ENCODE data around the gene EXOSC2. TPM values are rescaled to one million over a fixed set of nuclear protein-coding genes. Genes with fewer than 3 reads are reported as not detected.

Gene EXOSC2
- total and polyA plus RNA-seq, 2 experiments from 2014 or later: 31.0 to 47.4 TPM

GRCh38 chr9:130662970-130663257, 30.7 kb upstream of the EXOSC2 start:
- Histone ChIP-seq H3K27me3 (peaks cover 100% of the 10 kb centered on the region), H3K4me1 (ENCODE audit: low read depth) (peaks cover 4% of the 10 kb centered on the region), H3K27ac (no peak overlapping the region), H3K36me3 (no peaks in the 10 kb centered on the region), H3K9me3 (ENCODE audit: low read depth) (no peaks in the 10 kb centered on the region), H3K4me3 (no peak overlapping the region)
- TF ChIP-seq CTCF (IDR thresholded peaks at IDR 0.05; ENCODE audit: low read depth, low read length): no peak
- no peak for DNase-seq (ENCODE audit: low read depth in 1 of 2, low spot score in 1 of 2)

DNA sequence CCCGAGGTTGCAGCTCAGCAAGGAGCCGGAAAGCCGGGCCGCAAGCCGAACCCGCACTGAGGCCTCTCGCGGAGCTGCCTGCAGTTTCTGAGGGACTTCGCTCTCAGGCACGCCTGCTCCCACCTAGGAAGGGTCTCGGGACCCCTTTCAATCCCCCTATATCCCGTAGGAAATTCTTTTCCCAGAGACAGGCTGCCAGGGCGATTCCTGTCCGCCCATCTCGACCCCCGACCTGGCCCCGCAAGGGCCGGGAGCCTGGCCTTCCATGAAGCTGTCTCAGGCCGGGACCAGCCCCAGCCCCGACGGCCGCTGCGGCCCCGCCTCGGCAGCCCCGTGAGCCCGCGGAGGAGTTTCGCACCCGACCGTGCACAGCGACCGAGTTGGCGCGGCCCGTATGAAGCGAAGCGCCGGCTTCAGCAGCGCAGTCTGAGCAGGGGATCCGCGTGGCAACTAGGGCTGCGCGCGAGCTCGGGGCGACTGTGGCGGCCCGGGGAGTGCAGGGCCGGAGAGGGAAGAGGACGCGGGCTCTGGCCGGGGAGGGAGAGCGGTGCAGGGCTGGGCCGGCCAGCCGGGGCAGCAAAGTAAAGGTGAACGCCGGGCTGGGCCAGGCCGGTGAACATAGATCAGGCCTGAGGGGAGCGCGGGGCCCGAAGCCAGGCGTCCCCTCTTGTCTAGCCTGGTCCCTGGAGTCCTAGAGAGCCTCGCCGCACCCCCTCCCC, 30.2 kb upstream of the EXOSC2 start:
- H3K4me1 ChIP-seq (ENCODE audit: low read depth): peaks cover 4% of the 10 kb centered on the region
- H3K27me3 ChIP-seq: peaks cover 100% of the 10 kb centered on the region
- H3K36me3 ChIP-seq: no peaks in the 10 kb centered on the region
- H3K27ac ChIP-seq: no peak overlapping the region
- no peaks in the 10 kb centered on the region for H3K9me3 ChIP-seq (ENCODE audit: low read depth)
- H3K4me3 ChIP-seq: no peak overlapping the region
- DNase-seq (ENCODE audit: low read depth in 1 of 2, low spot score in 1 of 2): no peak
- no peak for TF ChIP-seq CTCF (IDR thresholded peaks at IDR 0.05; ENCODE audit: low read depth, low read length)

DNA sequence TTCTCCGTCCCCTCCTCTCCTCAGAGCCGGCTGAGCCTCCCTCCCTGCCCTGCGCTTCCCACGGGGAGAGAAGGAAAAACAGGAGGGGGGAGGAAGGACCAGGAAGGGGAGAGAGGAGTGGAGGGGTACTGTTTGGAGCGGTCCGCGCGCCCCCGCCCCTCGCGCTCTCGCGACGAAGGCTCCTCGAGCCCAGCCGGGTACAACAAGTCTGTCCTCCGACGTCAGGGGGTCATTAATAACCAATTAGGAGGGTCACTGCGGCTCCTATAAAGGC, 29.7 kb upstream of the EXOSC2 start:
- H3K4me1 ChIP-seq (ENCODE audit: low read depth): peaks cover 4% of the 10 kb centered on the region
- no peak overlapping the region for H3K27ac ChIP-seq
- H3K9me3 ChIP-seq (ENCODE audit: low read depth): no peaks in the 10 kb centered on the region
- peaks cover 100% of the 10 kb centered on the region for H3K27me3 ChIP-seq
- DNase-seq (ENCODE audit: low read depth in 1 of 2, low spot score in 1 of 2): no peak
- no peak overlapping the region for H3K4me3 ChIP-seq
- no peak for TF ChIP-seq CTCF (IDR thresholded peaks at IDR 0.05; ENCODE audit: low read depth, low read length)
- H3K36me3 ChIP-seq: no peaks in the 10 kb centered on the region

GRCh38 chr9:130664251-130665028, 29.1 kb upstream of the EXOSC2 start, which contains the start of gene PRDM12:
Gene PRDM12 (plus strand): TSS chr9:130664594. CDS start chr9:130664654, 60 bp downstream.
- Histone ChIP-seq H3K4me3 (no peak within 1 kb of the TSS), H3K27ac (no peak within 1 kb of the TSS), H3K4me1 (ENCODE audit: low read depth) (peaks cover 4% of the 10 kb centered on the region), H3K9me3 (ENCODE audit: low read depth) (no peaks in the 10 kb centered on the region), H3K36me3 (no peaks in the 10 kb centered on the region), H3K27me3 (peaks cover 100% of the 10 kb centered on the region)
- DNase-seq (ENCODE audit: low read depth in 1 of 2, low spot score in 1 of 2): no peak
- no peak for TF ChIP-seq CTCF (IDR thresholded peaks at IDR 0.05; ENCODE audit: low read depth, low read length)

GRCh38 chr9:130665029-130665430, 28.6 kb upstream of the EXOSC2 start:
- H3K27ac ChIP-seq: no peak overlapping the region
- no peak for DNase-seq (ENCODE audit: low read depth in 1 of 2, low spot score in 1 of 2)
- no peak for TF ChIP-seq CTCF (IDR thresholded peaks at IDR 0.05; ENCODE audit: low read depth, low read length)
- peaks cover 97% of the 10 kb centered on the region for H3K27me3 ChIP-seq
- no peaks in the 10 kb centered on the region for H3K36me3 ChIP-seq
- H3K4me3 ChIP-seq: no peak overlapping the region
- no peaks in the 10 kb centered on the region for H3K9me3 ChIP-seq (ENCODE audit: low read depth)
- H3K4me1 ChIP-seq (ENCODE audit: low read depth): peaks cover 4% of the 10 kb centered on the region

Measured in cardiac muscle cell (in vitro differentiated cells and primary cell).